ENCODE results near the gene TRERF1. TPM values are rescaled to one million over a fixed set of nuclear protein-coding genes. Genes with fewer than 3 reads are reported as not detected.

TRERF1 gene
- total and polyA plus RNA-seq, 2 of the 8 experiments (the other 6 are each of a cell fraction or from before 2014, with no cell fraction given) = 10.8 to 21.5 TPM

DNA sequence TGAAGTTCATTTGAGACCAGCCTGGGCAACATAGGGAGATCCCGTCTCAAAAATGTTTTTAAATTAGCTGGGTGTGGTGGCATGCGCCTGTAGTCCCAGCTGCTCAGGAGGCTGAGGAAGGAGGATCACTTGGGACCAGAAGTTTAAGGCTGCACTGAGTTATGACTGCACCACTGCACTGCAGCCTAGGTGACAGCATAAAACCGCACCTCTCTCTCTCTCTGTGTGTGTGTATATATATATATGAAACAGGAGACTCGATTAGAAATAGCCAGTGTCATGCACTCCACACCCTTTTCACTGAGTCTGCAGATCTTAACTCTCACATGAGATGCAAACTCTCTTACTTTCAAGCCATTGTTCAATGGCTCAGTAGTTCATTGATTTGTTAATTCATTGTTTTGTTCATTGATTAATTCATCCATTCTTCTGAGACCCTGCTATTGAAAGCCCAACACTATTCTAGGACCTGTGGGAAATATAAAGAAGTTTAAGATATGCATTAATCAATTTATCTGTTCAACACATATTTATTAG, 181.7 kb downstream of the TRERF1 start:
- H2AK5ac ChIP-seq (ENCODE audit: low read depth, low read length) = no peak overlapping the region
- no peaks in the 10 kb centered on the region for H3K27me3 ChIP-seq (replicated peaks in 1 of 4; ENCODE audit: control insufficient read depth in 3 of 4, extremely low read depth in 1 of 4, insufficient read depth in 3 of 4, low read length in 3 of 4)
- H3K27ac ChIP-seq (ENCODE audit: low read depth, low read length) = no peak overlapping the region
- H4K8ac ChIP-seq (ENCODE audit: extremely low read depth, insufficient read depth, low read length) = no peak overlapping the region
- DNase-seq (ENCODE audit: low read depth in 1 of 2, low spot score in 2 of 2) = no peak
- H2BK120ac ChIP-seq (replicated peaks; ENCODE audit: low read depth, low read length) = no peak overlapping the region
- H3K4me3 ChIP-seq (ENCODE audit: extremely low read depth in 1 of 4, insufficient read depth in 2 of 4, low read depth in 3 of 4, low read length in 4 of 4) = no peak overlapping the region
- H3K18ac ChIP-seq (ENCODE audit: extremely low read depth, low read length) = no peak overlapping the region
- no peaks in the 10 kb centered on the region for H3K79me2 ChIP-seq (ENCODE audit: control insufficient read depth in 1 of 2, insufficient read depth in 2 of 2, low read length in 2 of 2)
- ChIA-PET POLR2A (ENCODE audit: partially characterized antibody) (no interaction called here), CTCF (ENCODE audit: partially characterized antibody) (interaction anchor here (1.3 to 1.6 kb wide), 3 partner anchors 9 to 12 kb away, joined by 3 to 9 read pairs (median 6); no protein-coding TSS in a partner anchor)
- H3K9me3 ChIP-seq (ENCODE audit: insufficient read depth in 2 of 2, low read depth in 1 of 2, low read length in 1 of 2) = no peaks in the 10 kb centered on the region
- peaks cover 0 to 14% (median 3%) of the 10 kb centered on the region in 4 experiments; a peak in 3 of 8 replicates for H3K36me3 ChIP-seq (ENCODE audit: control insufficient read depth in 2 of 4, insufficient read depth in 4 of 4, low read length in 3 of 4)
- no peak overlapping the region for H3K9ac ChIP-seq (replicated peaks in 1 of 4; ENCODE audit: extremely low read depth in 1 of 4, low read depth in 3 of 4, low read length in 3 of 4)
- H2AFZ ChIP-seq (ENCODE audit: low read length) = no peak overlapping the region
- H3K14ac ChIP-seq (ENCODE audit: insufficient read length) = no peak overlapping the region
- no peak overlapping the region for H3K23ac ChIP-seq (ENCODE audit: insufficient read length)
- whole genome bisulfite sequencing, 2 experiments (ENCODE audit: extremely low coverage in 1 of 2, insufficient coverage in 1 of 2, insufficient read length in 1 of 2, insufficient replicate concordance in 2 of 2, low coverage in 1 of 2, low lambda C conversion rate in 2 of 2, missing lambda C conversion rate in 1 of 2) = 91% methylated on average over 4 of the region's 4 CpGs; no CpG with 5 or more reads in 1 of the 2 experiments
- no peak overlapping the region for H2BK5ac ChIP-seq (ENCODE audit: low read depth, low read length)
- H2BK20ac ChIP-seq (ENCODE audit: low read length) = no peak overlapping the region
- no peak overlapping the region for H3K4ac ChIP-seq (replicated peaks; ENCODE audit: insufficient read length, low read depth, low read length)
- H3K56ac ChIP-seq (replicated peaks; ENCODE audit: insufficient read length, low read depth, low read length) = no peak overlapping the region
- no peak overlapping the region for H4K91ac ChIP-seq (replicated peaks; ENCODE audit: insufficient read length, low read length)
- no peak overlapping the region for H2BK15ac ChIP-seq (ENCODE audit: low read length)
- FAIRE-seq = no peak
- H3K23me2 ChIP-seq (ENCODE audit: low read depth, low read length) = no peaks in the 10 kb centered on the region
- TF ChIP-seq CBX8 (IDR thresholded peaks at IDR 0.05; ENCODE audit: borderline replicate concordance, low read depth, low read length) (no peak), MAFK (IDR thresholded peaks at IDR 0.05; ENCODE audit: low read depth, low read length) (peak; percentile 53; the same call in 1 of the 2 replicates), SUZ12 (IDR thresholded peaks at IDR 0.05; ENCODE audit: low read length) (no peak), BACH1 (IDR thresholded peaks at IDR 0.05; ENCODE audit: low read length) (peak; percentile 44; the same call in 1 of the 2 replicates)
- H3K4me1 ChIP-seq (replicated peaks in 1 of 4; ENCODE audit: control insufficient read depth in 3 of 4, insufficient read depth in 4 of 4, low read length in 3 of 4) = peaks cover 0 to 4% (median 1%) of the 10 kb centered on the region in 4 experiments; a peak in 5 of 7 replicates
- H3K79me1 ChIP-seq (ENCODE audit: low read depth, low read length) = no peaks in the 10 kb centered on the region; the same call in 1 of the 2 replicates
- H3K4me2 ChIP-seq (ENCODE audit: insufficient read depth in 1 of 2, low read depth in 2 of 2, low read length in 2 of 2) = no peak overlapping the region
- H4K5ac ChIP-seq (ENCODE audit: insufficient read length, low read depth, low read length) = no peak overlapping the region
- H4K20me1 ChIP-seq (replicated peaks in 1 of 2; ENCODE audit: control insufficient read depth in 1 of 2, insufficient read depth in 2 of 2, low read length in 2 of 2) = peaks cover 0 to 3% of the 10 kb centered on the region in 2 experiments
- H2BK12ac ChIP-seq (ENCODE audit: low read depth, low read length) = no peak overlapping the region

Measured in H1 (cell line).